HG03196 (cell line): ENCODE data around the gene COA4.

ENCODE experiments used
- ATAC-seq: cut with Tn5 transposase; IDR thresholded peaks from one replicate; pipeline ENCODE4 v1.9.1; 2021; ENCODE audit not compliant: unreplicated experiment

COA4 gene

DNA sequence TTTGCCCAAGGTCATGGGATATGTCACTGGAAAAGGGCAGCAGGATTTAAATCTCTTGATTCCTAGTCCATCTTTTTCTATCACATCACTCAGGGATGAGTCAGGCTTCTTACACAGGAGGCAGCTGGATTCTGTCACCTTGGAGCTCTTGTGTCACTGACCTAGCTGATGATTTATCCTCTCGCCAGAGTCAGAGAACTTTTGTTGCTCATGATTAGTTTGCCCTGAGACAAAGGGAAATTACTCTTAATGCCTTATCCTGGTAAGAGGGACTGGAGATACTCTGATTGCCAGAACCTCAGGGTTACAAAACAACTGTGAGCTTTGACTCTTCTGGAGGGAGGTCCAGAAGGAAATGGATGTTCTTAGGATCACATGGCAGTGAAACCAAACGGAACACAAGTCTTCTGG is 10.1 kb downstream of the COA4 start:
- ATAC-seq, result no peak

- no peak for ATAC-seq
Observed at GRCh38 chr11:73866095-73866579, 10.5 kb downstream of the COA4 start.

- no peak for ATAC-seq
Observed at GRCh38 chr11:73862986-73863385, 13.7 kb downstream of the COA4 start.

DNA sequence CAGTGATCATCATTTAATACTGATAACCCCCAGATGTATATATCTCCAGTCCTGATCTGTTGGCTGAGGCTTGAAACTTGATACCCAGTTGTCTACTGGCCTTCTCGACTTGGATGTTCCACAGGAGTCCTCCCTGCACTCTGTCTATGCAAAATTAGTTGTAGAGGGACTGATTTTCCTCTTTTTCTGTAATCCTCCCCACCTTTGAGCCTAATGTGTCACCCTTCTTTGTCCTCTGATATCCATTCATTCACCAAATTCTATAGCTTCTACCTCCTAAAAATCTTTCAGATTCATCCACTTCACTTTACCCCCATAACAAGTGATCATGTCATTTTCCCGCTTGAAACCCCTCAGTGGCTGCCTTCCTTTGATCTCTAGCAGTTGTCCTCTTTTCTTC is 16.4 kb downstream of the COA4 start:
- ATAC-seq, result no peak

DNA sequence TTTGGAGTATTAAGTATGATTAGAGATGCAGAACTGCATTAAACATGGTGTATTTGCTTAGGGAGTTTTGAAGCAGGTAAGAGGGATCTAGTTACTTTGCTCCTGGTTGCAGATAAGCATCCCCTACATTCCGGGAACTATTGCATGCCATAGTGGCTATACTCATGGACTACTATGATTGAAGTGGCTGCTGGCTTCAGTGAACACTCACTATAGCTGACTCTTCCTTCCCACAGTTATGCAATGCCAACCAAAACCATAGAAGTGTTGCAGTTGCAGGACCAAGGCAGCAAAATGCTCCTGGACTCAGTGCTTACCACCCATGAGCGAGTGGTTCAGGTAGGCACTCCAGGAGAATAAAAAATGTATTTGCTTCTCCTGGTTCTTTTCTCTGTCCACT is 17.0 kb downstream of the COA4 start:
- ATAC-seq, result no peak

GRCh38 chr11:73856031-73856567 is 20.5 kb downstream of the COA4 start:
- ATAC-seq, result no peak

GRCh38 chr11:73854680-73855079 is 22.0 kb downstream of the COA4 start:
- no peak for ATAC-seq

GRCh38 chr11:73852049-73852448 is 24.6 kb downstream of the COA4 start:
- no peak for ATAC-seq

DNA sequence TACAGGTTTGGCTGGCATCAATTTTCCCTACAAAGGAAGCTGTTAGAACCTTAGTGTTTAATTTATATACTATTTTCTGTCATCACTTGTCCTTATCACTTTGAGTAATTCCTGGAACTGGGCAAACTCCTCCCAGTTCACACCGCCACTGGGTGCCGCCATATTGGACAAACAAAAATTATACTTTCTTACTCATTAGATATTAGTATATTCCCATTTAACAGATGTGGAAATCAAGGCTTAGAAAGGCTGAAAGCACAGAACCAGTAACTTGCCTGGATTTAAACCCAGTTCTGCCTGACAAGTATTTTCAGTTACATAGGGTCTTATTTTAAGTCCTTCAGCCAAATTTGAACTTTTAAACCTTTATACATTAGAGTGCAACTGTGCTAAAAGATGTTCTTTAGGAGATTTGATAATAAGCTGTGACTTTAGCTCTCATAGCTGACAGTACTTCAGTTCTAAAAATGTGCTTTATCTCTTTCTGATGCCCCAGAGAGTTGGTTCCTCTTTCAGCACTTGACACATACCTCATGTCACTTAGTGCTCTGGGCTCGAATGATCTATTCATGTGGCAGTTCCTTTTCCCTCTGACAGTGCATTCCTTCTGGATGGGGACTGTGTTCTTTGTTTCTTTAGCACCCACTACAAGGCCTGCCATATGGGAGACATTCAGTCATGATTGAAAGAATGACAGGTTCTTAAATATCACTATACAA is 25.4 kb downstream of the COA4 start:
- no peak for ATAC-seq

GRCh38 chr11:73839123-73839457 is 37.6 kb downstream of the COA4 start:
- ATAC-seq, result no peak

GRCh38 chr11:73838443-73839122 is 38.1 kb downstream of the COA4 start:
- ATAC-seq, result no peak

GRCh38 chr11:73833067-73833466 is 43.6 kb downstream of the COA4 start:
- no peak for ATAC-seq

DNA sequence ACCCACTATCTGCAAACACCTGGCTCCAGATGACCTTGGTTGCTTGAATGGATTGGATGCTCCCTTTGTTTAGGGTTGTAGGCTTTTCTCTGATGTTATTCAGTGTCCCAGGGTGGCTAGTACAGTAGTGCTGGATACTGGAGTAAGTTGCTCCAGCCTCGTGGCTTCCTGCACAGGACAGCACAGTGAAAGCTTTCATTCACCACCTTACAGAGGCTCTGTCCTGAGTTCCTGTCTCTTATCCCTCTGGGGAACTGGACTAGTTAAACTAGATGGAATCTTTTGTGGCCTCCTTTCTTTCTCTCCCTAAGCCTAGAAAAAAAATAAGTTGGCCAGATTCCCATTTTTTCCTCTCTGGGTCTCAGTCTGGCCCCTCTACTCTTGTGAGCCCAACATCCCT is 46.4 kb downstream of the COA4 start:
- ATAC-seq, result no peak
